HG03558 (cell line): Measurements from ENCODE around the gene CD82.
"Not testable (repeated sequence)": the region's sequence is repeated elsewhere in the genome, so short reads cannot be mapped to it uniquely, and the experiment has no call there.

Experiments used
- ATAC-seq: cut with Tn5 transposase; IDR thresholded peaks from one replicate; pipeline ENCODE4 v1.9.1; 2021; ENCODE audit warnings: moderate number of reproducible peaks; ENCODE audit not compliant: unreplicated experiment; ENCODE audit errors: extremely low read depth

Gene CD82

GRCh38 chr11:44557464-44557863, 8.0 kb upstream of the CD82 start:
- ATAC-seq = no peak

- peak; percentile 53 for ATAC-seq
These were observed 6.1 kb upstream of the CD82 start for GRCh38 chr11:44559207-44559939.

- ATAC-seq = not testable (repeated sequence)
These were observed 5.5 kb upstream of the CD82 start for GRCh38 chr11:44559940-44560300.

- no peak for ATAC-seq
These were observed 4.1 kb upstream of the CD82 start for GRCh38 chr11:44561275-44561805.

GRCh38 chr11:44561964-44562734, 3.3 kb upstream of the CD82 start:
- ATAC-seq = no peak

- no peak for ATAC-seq
These were observed 2.5 kb upstream of the CD82 start for GRCh38 chr11:44562845-44563460.

- no peak for ATAC-seq
These were observed 1.8 kb upstream of the CD82 start for GRCh38 chr11:44563711-44564110.

GRCh38 chr11:44564166-44564565, 1.3 kb upstream of the CD82 start:
- ATAC-seq = no peak

GRCh38 chr11:44564670-44565210, 723 bp upstream of the CD82 start:
- no peak for ATAC-seq

GRCh38 chr11:44565953-44566949, 788 bp downstream of the CD82 start:
- no peak for ATAC-seq

GRCh38 chr11:44566952-44567875, 1.8 kb downstream of the CD82 start:
- no peak for ATAC-seq

- ATAC-seq = no peak
These were observed 2.4 kb downstream of the CD82 start for GRCh38 chr11:44567876-44568256.

GRCh38 chr11:44568331-44568657, 2.8 kb downstream of the CD82 start:
- no peak for ATAC-seq

- ATAC-seq = peak; percentile 28
These were observed 3.4 kb downstream of the CD82 start for GRCh38 chr11:44568658-44569473.

GRCh38 chr11:44570411-44571155, 5.1 kb downstream of the CD82 start:
- ATAC-seq = no peak

- ATAC-seq = no peak
These were observed 6.4 kb downstream of the CD82 start for GRCh38 chr11:44571871-44572270.

- no peak for ATAC-seq
These were observed 7.0 kb downstream of the CD82 start for GRCh38 chr11:44572436-44572835.
